Measurements from ENCODE around the gene TMEM117. TPM values are rescaled to one million over a fixed set of nuclear protein-coding genes. Genes with fewer than 3 reads are reported as not detected.

The TMEM117 gene
- total RNA-seq, 1 donor: 22.4 TPM

- no peak for TF ChIP-seq CTCF (IDR thresholded peaks at IDR 0.05; ENCODE audit: extremely low read depth, low read depth, low read length)
- Histone ChIP-seq H4K20me1 (ENCODE audit: insufficient read depth, low read length) (no peaks in the 10 kb centered on the region), H3K36me3 (ENCODE audit: insufficient read depth, low read length) (no peaks in the 10 kb centered on the region), H3K4me1 (ENCODE audit: insufficient read depth, low read length) (no peaks in the 10 kb centered on the region), H2AFZ (ENCODE audit: low read length) (no peak overlapping the region), H3K4me2 (ENCODE audit: insufficient read depth, low read length) (no peak overlapping the region), H3K9me3 (ENCODE audit: low read depth, low read length) (no peaks in the 10 kb centered on the region), H3K27me3 (ENCODE audit: insufficient read depth, low read length) (no peaks in the 10 kb centered on the region), H3K4me3 (ENCODE audit: insufficient read depth, low read length) (no peak overlapping the region), H3K27ac (ENCODE audit: low read depth, low read length) (no peak overlapping the region), H3K79me2 (ENCODE audit: insufficient read depth, low read length) (no peaks in the 10 kb centered on the region)
- DNase-seq (ENCODE audit: insufficient read length, low spot score, missing footprints): no peak
Observed at GRCh38 chr12:43930032-43930431, 94.2 kb downstream of the TMEM117 start.

- H3K36me3 ChIP-seq (ENCODE audit: insufficient read depth, low read length): no peaks in the 10 kb centered on the region
- H4K20me1 ChIP-seq (ENCODE audit: insufficient read depth, low read length): no peaks in the 10 kb centered on the region
- no peak overlapping the region for H3K27ac ChIP-seq (ENCODE audit: low read depth, low read length)
- no peaks in the 10 kb centered on the region for H3K4me1 ChIP-seq (ENCODE audit: insufficient read depth, low read length)
- no peak overlapping the region for H2AFZ ChIP-seq (ENCODE audit: low read length)
- H3K4me3 ChIP-seq (ENCODE audit: insufficient read depth, low read length): no peak overlapping the region
- no peak for DNase-seq (ENCODE audit: insufficient read length, low spot score, missing footprints)
- H3K4me2 ChIP-seq (ENCODE audit: insufficient read depth, low read length): no peak overlapping the region
- no peak for TF ChIP-seq CTCF (IDR thresholded peaks at IDR 0.05; ENCODE audit: extremely low read depth, low read depth, low read length)
- no peaks in the 10 kb centered on the region for H3K27me3 ChIP-seq (ENCODE audit: insufficient read depth, low read length)
- no peaks in the 10 kb centered on the region for H3K9me3 ChIP-seq (ENCODE audit: low read depth, low read length)
- H3K79me2 ChIP-seq (ENCODE audit: insufficient read depth, low read length): no peaks in the 10 kb centered on the region
Observed at GRCh38 chr12:43931187-43931586, 95.3 kb downstream of the TMEM117 start.

DNA sequence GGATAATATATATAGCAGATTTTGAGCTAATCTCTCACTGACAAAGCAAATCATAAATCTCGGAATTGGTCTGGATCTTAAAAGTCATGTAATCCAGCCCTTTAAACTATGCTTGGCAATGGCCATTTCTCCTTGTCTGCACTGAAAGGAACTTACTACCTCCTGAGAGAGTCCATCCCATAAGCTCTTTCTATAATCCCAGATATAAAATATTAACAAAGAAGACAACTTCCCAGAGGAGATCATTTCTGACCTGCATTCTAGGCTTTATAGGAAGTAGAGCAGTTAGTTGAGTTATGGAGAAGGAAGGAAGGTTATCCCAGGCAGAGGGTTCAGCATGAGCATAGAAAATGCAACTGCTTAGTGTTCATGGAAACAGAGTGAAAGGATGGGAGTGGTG, 99.7 kb downstream of the TMEM117 start:
- H2AFZ ChIP-seq (ENCODE audit: low read length): no peak overlapping the region
- H3K79me2 ChIP-seq (ENCODE audit: insufficient read depth, low read length): no peaks in the 10 kb centered on the region
- H3K27me3 ChIP-seq (ENCODE audit: insufficient read depth, low read length): no peaks in the 10 kb centered on the region
- no peak overlapping the region for H3K4me2 ChIP-seq (ENCODE audit: insufficient read depth, low read length)
- no peaks in the 10 kb centered on the region for H4K20me1 ChIP-seq (ENCODE audit: insufficient read depth, low read length)
- DNase-seq (ENCODE audit: insufficient read length, low spot score, missing footprints): no peak
- no peak overlapping the region for H3K27ac ChIP-seq (ENCODE audit: low read depth, low read length)
- no peaks in the 10 kb centered on the region for H3K9me3 ChIP-seq (ENCODE audit: low read depth, low read length)
- H3K4me1 ChIP-seq (ENCODE audit: insufficient read depth, low read length): no peaks in the 10 kb centered on the region
- no peak overlapping the region for H3K4me3 ChIP-seq (ENCODE audit: insufficient read depth, low read length)
- no peak for TF ChIP-seq CTCF (IDR thresholded peaks at IDR 0.05; ENCODE audit: extremely low read depth, low read depth, low read length)
- no peaks in the 10 kb centered on the region for H3K36me3 ChIP-seq (ENCODE audit: insufficient read depth, low read length)

- peak; percentile 36 for TF ChIP-seq CTCF (IDR thresholded peaks at IDR 0.05; ENCODE audit: extremely low read depth, low read depth, low read length)
- no peak overlapping the region for H3K27ac ChIP-seq (ENCODE audit: low read depth, low read length)
- H3K79me2 ChIP-seq (ENCODE audit: insufficient read depth, low read length): no peaks in the 10 kb centered on the region
- no peak for DNase-seq (ENCODE audit: insufficient read length, low spot score, missing footprints)
- H3K27me3 ChIP-seq (ENCODE audit: insufficient read depth, low read length): no peaks in the 10 kb centered on the region
- H3K4me1 ChIP-seq (ENCODE audit: insufficient read depth, low read length): no peaks in the 10 kb centered on the region
- no peaks in the 10 kb centered on the region for H3K36me3 ChIP-seq (ENCODE audit: insufficient read depth, low read length)
- no peaks in the 10 kb centered on the region for H3K9me3 ChIP-seq (ENCODE audit: low read depth, low read length)
- no peak overlapping the region for H2AFZ ChIP-seq (ENCODE audit: low read length)
- no peaks in the 10 kb centered on the region for H4K20me1 ChIP-seq (ENCODE audit: insufficient read depth, low read length)
- no peak overlapping the region for H3K4me3 ChIP-seq (ENCODE audit: insufficient read depth, low read length)
- no peak overlapping the region for H3K4me2 ChIP-seq (ENCODE audit: insufficient read depth, low read length)
Observed at GRCh38 chr12:43937947-43938346, 102.1 kb downstream of the TMEM117 start.

Data from osteoblast (primary cell).